HG02973 (cell line): ENCODE data around the gene CELSR1.
"Not testable (repeated sequence)": the region's sequence is repeated elsewhere in the genome, so short reads cannot be mapped to it uniquely, and the experiment has no call there.

ENCODE experiments used
- ATAC-seq: cut with Tn5 transposase; IDR thresholded peaks from one replicate; pipeline ENCODE4 v1.9.1; 2021; ENCODE audit warnings: moderate library complexity; ENCODE audit not compliant: unreplicated experiment

Gene CELSR1

GRCh38 chr22:46533070-46533833 lies 4.2 kb downstream of the CELSR1 start:
- no peak for ATAC-seq

GRCh38 chr22:46532416-46532815 lies 5.0 kb downstream of the CELSR1 start:
- ATAC-seq: no peak

GRCh38 chr22:46531581-46532175 lies 5.7 kb downstream of the CELSR1 start:
- ATAC-seq: no peak

GRCh38 chr22:46528121-46528610 lies 9.3 kb downstream of the CELSR1 start:
- no peak for ATAC-seq

GRCh38 chr22:46526244-46526839 lies 11.1 kb downstream of the CELSR1 start:
- no peak for ATAC-seq

- no peak for ATAC-seq
Observed at GRCh38 chr22:46525389-46526243, 11.8 kb downstream of the CELSR1 start.

- ATAC-seq: no peak
Observed at GRCh38 chr22:46524203-46524740, 13.1 kb downstream of the CELSR1 start.

- no peak for ATAC-seq
Observed at GRCh38 chr22:46522797-46523196, 14.6 kb downstream of the CELSR1 start.

- no peak for ATAC-seq
Observed at GRCh38 chr22:46521994-46522393, 15.4 kb downstream of the CELSR1 start.

- no peak for ATAC-seq
Observed at GRCh38 chr22:46520880-46521279, 16.5 kb downstream of the CELSR1 start.

GRCh38 chr22:46519377-46519776 lies 18.0 kb downstream of the CELSR1 start:
- ATAC-seq: no peak

GRCh38 chr22:46518542-46519325 lies 18.7 kb downstream of the CELSR1 start:
- no peak for ATAC-seq

- ATAC-seq: no peak
Observed at GRCh38 chr22:46518038-46518437, 19.4 kb downstream of the CELSR1 start.

GRCh38 chr22:46517255-46517761 lies 20.1 kb downstream of the CELSR1 start:
- ATAC-seq: no peak

GRCh38 chr22:46516638-46517037 lies 20.8 kb downstream of the CELSR1 start:
- no peak for ATAC-seq

GRCh38 chr22:46516112-46516487 lies 21.3 kb downstream of the CELSR1 start:
- ATAC-seq: not testable (repeated sequence)

- no peak for ATAC-seq
Observed at GRCh38 chr22:46515208-46516111, 22.0 kb downstream of the CELSR1 start.

GRCh38 chr22:46514592-46515207 lies 22.7 kb downstream of the CELSR1 start:
- ATAC-seq: no peak
